ENCODE measurements around the gene ATAD1.

DNA sequence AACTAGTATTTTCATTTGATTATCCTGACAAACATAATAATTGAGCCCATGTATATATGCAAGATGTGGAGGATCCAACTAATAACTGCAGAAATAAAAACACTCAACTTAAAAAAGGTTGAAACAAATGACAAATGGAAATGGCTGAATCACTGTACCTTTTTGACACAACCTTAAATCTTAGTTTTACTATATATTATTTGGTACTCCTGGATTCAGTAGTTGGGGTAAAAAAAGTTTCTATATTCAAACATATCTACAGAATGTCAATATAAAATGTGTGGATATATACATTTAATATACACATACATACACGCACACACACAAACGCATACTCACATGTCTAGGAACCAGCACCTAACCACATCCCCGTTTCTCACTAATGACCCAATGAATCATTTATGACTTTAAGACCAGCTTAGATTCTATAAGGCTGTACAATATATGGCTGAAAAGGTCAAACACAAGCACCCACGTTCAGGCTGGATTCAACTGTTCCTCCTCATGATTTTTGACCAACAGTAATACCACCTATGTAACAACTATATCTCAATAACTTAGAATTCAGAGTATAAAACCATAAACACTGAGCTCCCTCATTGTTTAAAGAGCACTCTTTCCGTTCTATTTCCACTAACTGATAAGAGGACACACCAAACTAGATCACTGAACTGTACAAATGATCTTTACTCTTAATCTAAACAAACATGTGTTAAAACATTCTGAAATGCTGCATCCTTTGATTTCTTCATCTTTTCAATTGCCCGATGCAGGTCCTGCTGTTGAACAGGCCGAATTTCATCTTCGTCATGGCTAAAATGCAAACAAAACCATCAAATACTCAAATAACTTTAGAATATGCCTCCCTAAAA, 63.8 kb downstream of the ATAD1 start:
- no peak for TF ChIP-seq POLR2AphosphoS5 (IDR thresholded peaks at IDR 0.05)
- TF ChIP-seq, protein P1, sequence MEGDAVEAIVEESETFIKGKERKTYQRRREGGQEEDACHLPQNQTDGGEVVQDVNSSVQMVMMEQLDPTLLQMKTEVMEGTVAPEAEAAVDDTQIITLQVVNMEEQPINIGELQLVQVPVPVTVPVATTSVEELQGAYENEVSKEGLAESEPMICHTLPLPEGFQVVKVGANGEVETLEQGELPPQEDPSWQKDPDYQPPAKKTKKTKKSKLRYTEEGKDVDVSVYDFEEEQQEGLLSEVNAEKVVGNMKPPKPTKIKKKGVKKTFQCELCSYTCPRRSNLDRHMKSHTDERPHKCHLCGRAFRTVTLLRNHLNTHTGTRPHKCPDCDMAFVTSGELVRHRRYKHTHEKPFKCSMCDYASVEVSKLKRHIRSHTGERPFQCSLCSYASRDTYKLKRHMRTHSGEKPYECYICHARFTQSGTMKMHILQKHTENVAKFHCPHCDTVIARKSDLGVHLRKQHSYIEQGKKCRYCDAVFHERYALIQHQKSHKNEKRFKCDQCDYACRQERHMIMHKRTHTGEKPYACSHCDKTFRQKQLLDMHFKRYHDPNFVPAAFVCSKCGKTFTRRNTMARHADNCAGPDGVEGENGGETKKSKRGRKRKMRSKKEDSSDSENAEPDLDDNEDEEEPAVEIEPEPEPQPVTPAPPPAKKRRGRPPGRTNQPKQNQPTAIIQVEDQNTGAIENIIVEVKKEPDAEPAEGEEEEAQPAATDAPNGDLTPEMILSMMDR (IDR thresholded peaks at IDR 0.05): no peak

All from gastroesophageal sphincter (tissue), 3 donors.